Testis (tissue), 2 donors: ENCODE measurements around the gene TMEM178B.

ENCODE experiments used
- CTCF ChIP-seq, 3 experiments: fragments of 450-650 bp in 2 of 3; fragments of 200-600 bp in 1 of 3; sonication (generic) in 1 of 3; IDR thresholded peaks; one replicate each; pipeline ENCODE4 v1.5.1; 2016 to 2019; ENCODE audit warnings: antibody characterized with exemption in 3 of 3, mild to moderate bottlenecking in 2 of 3, moderate library complexity in 1 of 3
- POLR2A ChIP-seq: fragments of 450-650 bp; IDR thresholded peaks from one replicate; pipeline ENCODE4 v1.6.1; 2017; ENCODE audit warnings: antibody characterized with exemption, mild to moderate bottlenecking, moderate library complexity

GRCh38 chr7:141456298-141456697 lies 382.4 kb downstream of the TMEM178B start:
- TF ChIP-seq CTCF (IDR thresholded peaks at IDR 0.05) = no peak
- TF ChIP-seq POLR2A = no peak
